Prostate gland (tissue), 2 donors: ENCODE results near the gene DRC7. TPM values are rescaled to one million over a fixed set of nuclear protein-coding genes. Genes with fewer than 3 reads are reported as not detected.

ENCODE experiments used
- DNase-seq: peaks from one replicate; pipeline ENCODE4 v3.0.0-alpha.2; 2019; ENCODE audit warnings: low spot score
- H3K27ac ChIP-seq, 2 donors: fragments of 200-600 bp; sonication (generic); 2 replicates each; pipeline ENCODE4 v1.5.1; 2017 to 2019
- H3K27me3 ChIP-seq: fragments of 200-600 bp; sonication (generic); replicated peaks from 2 replicates; pipeline ENCODE4 v1.5.1; 2019; ENCODE audit not compliant: insufficient read depth
- H3K36me3 ChIP-seq, 2 donors: fragments of 200-600 bp; sonication (generic); 1 replicate in 1 of 2; 2 replicates in 1 of 2; pipeline versions ENCODE4 v1.5.1 to v1.8.1; 2017 to 2019
- H3K4me1 ChIP-seq: fragments of 200-600 bp; sonication (generic); replicated peaks from 2 replicates; pipeline ENCODE4 v1.5.1; 2019
- H3K4me3 ChIP-seq, 2 donors: fragments of 200-600 bp; sonication (generic); 2 replicates each; pipeline ENCODE4 v1.5.1; 2017 to 2019
- H3K9me3 ChIP-seq: fragments of 200-600 bp; sonication (generic); 2 replicates; pipeline ENCODE4 v1.5.1; 2017
- CTCF ChIP-seq, 4 experiments: fragments of 200-600 bp in 2 of 4; fragments of 450-650 bp in 2 of 4; sonication (generic) in 2 of 4; IDR thresholded peaks; 1 replicate in 3 of 4; 2 replicates in 1 of 4; pipeline ENCODE4 v1.5.1; 2016 to 2019; ENCODE audit warnings: antibody characterized with exemption in 4 of 4, mild to moderate bottlenecking in 2 of 4, moderate library complexity in 2 of 4
- POLR2A ChIP-seq: fragments of 450-650 bp; IDR thresholded peaks from one replicate; pipeline ENCODE4 v1.6.1; 2016; ENCODE audit warnings: antibody characterized with exemption, mild to moderate bottlenecking
- POLR2AphosphoS5 ChIP-seq: sonication (generic); formaldehyde crosslinking; IDR thresholded peaks from one replicate; pipeline ENCODE4 v1.6.1; 2017; ENCODE audit warnings: antibody characterized with exemption
- WGBS: methylation state at CpG from one replicate; pipeline ENCODE4 v1.1.5; 2018; 5-methylcytosine and 5-hydroxymethylcytosine counted together
- intact Hi-C: fragments of 100-400 bp; cut with DNase I; formaldehyde crosslinking; loops from one replicate; pipeline ENCODE4 v1.14.2; 2022
- total RNA-seq, 2 donors: library from RNA; depleted of rRNA; stranded (reverse); fragments of >200 nt; gene quantifications; one replicate each; pipeline ENCODE4 v1.1.0, GENCODE V29; 2016

The DRC7 gene
- total RNA-seq, 2 donors from 2014 or later, result 5.5 TPM; not detected in 1

- intact Hi-C loops, result no loop called here
- no peak overlapping the region for H3K27ac ChIP-seq
- DNase-seq, result no peak
- TF ChIP-seq POLR2A, result no peak
- TF ChIP-seq CTCF (IDR thresholded peaks at IDR 0.05), result no peak
- H3K27me3 ChIP-seq, result no peaks in the 10 kb centered on the region
- WGBS, result 84% methylated on average over 12 of the region's 12 CpGs
- no peaks in the 10 kb centered on the region for H3K4me1 ChIP-seq
- no peaks in the 10 kb centered on the region for H3K9me3 ChIP-seq
- no peaks in the 10 kb centered on the region for H3K36me3 ChIP-seq
- H3K4me3 ChIP-seq, result no peak overlapping the region
Measured at GRCh38 chr16:57679016-57679415, 15.6 kb upstream of the DRC7 start.

GRCh38 chr16:57679767-57680482 lies 14.7 kb upstream of the DRC7 start:
- intact Hi-C loops, result no loop called here
- 88% methylated on average over 7 of the region's 7 CpGs for WGBS

GRCh38 chr16:57680842-57681375 lies 13.7 kb upstream of the DRC7 start:
- intact Hi-C loops, result no loop called here
- H3K9me3 ChIP-seq, result no peaks in the 10 kb centered on the region
- 88% methylated on average over 5 of the region's 5 CpGs for WGBS
- no peak overlapping the region for H3K4me3 ChIP-seq
- TF ChIP-seq POLR2A (no peak), POLR2AphosphoS5 (no peak), CTCF (IDR thresholded peaks at IDR 0.05) (no peak)
- no peak overlapping the region for H3K27ac ChIP-seq
- no peaks in the 10 kb centered on the region for H3K27me3 ChIP-seq
- no peaks in the 10 kb centered on the region for H3K4me1 ChIP-seq
- no peaks in the 10 kb centered on the region for H3K36me3 ChIP-seq
- no peak for DNase-seq

More at GRCh38 chr16:57679767-57680482, 14.7 kb upstream of the DRC7 start:
- no peaks in the 10 kb centered on the region for H3K9me3 ChIP-seq
- H3K27me3 ChIP-seq, result no peaks in the 10 kb centered on the region
- no peak overlapping the region for H3K27ac ChIP-seq
- DNase-seq, result no peak
- H3K4me3 ChIP-seq, result no peak overlapping the region
- H3K4me1 ChIP-seq, result no peaks in the 10 kb centered on the region
- TF ChIP-seq POLR2AphosphoS5, result no peak
- TF ChIP-seq POLR2A, result no peak
- TF ChIP-seq CTCF (IDR thresholded peaks at IDR 0.05), result no peak
- no peaks in the 10 kb centered on the region for H3K36me3 ChIP-seq

GRCh38 chr16:57681950-57682728 lies 12.5 kb upstream of the DRC7 start:
- WGBS, result 93% methylated on average over 13 of the region's 13 CpGs
- Histone ChIP-seq H3K9me3 (no peaks in the 10 kb centered on the region), H3K36me3 (no peaks in the 10 kb centered on the region), H3K27ac (no peak overlapping the region), H3K27me3 (no peaks in the 10 kb centered on the region), H3K4me1 (no peaks in the 10 kb centered on the region), H3K4me3 (no peak overlapping the region)
- intact Hi-C loops, result no loop called here
- no peak for TF ChIP-seq CTCF (IDR thresholded peaks at IDR 0.05)
- no peak for TF ChIP-seq POLR2AphosphoS5
- TF ChIP-seq POLR2A, result no peak
- DNase-seq, result no peak
